HepG2 (cell line): ENCODE data around the gene PHLDB1. TPM values are rescaled to one million over a fixed set of nuclear protein-coding genes. Genes with fewer than 3 reads are reported as not detected.

Source experiments
- CCDC6 ChIP-seq: sonication (generic); formaldehyde crosslinking; IDR thresholded peaks from 2 replicates; pipeline ENCODE4 v1.8.1; 2022; ENCODE audit warnings: mild to moderate bottlenecking, missing genetic modification reagents, moderate library complexity
- CHCHD3 ChIP-seq: sonication (generic); formaldehyde crosslinking; IDR thresholded peaks from 2 replicates; pipeline ENCODE4 v1.8.0; 2022; ENCODE audit warnings: mild to moderate bottlenecking, missing genetic modification reagents, moderate library complexity
- ETV6 ChIP-seq: sonication (generic); formaldehyde crosslinking; conservative IDR thresholded peaks from 2 replicates; pipeline ENCODE4 v1.4.0; 2020; ENCODE audit warnings: missing genetic modification reagents
- HMGA1 ChIP-seq: sonication (generic); formaldehyde crosslinking; conservative IDR thresholded peaks from 2 replicates; pipeline ENCODE4 v1.4.0; 2020; ENCODE audit warnings: missing genetic modification reagents
- HNRNPK ChIP-seq: fragments of 200-400 bp; formaldehyde crosslinking; IDR thresholded peaks from 2 replicates; pipeline ENCODE4 v1.6.1; 2018; ENCODE audit warnings: low read length, low read depth, moderate library complexity, mild to moderate bottlenecking; ENCODE audit not compliant: poor library complexity, severe bottlenecking
- HNRNPL ChIP-seq: fragments of 200-400 bp; formaldehyde crosslinking; IDR thresholded peaks from 2 replicates; pipeline ENCODE4 v1.6.1; 2017; ENCODE audit warnings: mild to moderate bottlenecking, low read depth, low read length
- KLF6 ChIP-seq: IDR thresholded peaks from 2 replicates; pipeline ENCODE4 v1.8.0; 2016; ENCODE audit warnings: missing biosample characterization, missing genetic modification reagents
- KMT2A ChIP-seq: sonication (generic); formaldehyde crosslinking; IDR thresholded peaks from 2 replicates; pipeline ENCODE4 v1.4.0; 2020; ENCODE audit warnings: missing genetic modification reagents
- NFYC ChIP-seq: IDR thresholded peaks from 2 replicates; pipeline ENCODE4 v1.6.1; 2016; ENCODE audit warnings: missing genetic modification reagents, missing compliant biosample characterization
- SIN3B ChIP-seq: fragments of 150-350 bp; IDR thresholded peaks from 2 replicates; pipeline ENCODE4 v1.6.1; 2014; ENCODE audit warnings: low read length
- SRSF1 ChIP-seq: fragments of 200-400 bp; formaldehyde crosslinking; optimal IDR thresholded peaks from 2 replicates; pipeline ENCODE3; 2017; ENCODE audit warnings: mild to moderate bottlenecking, low read depth, low read length, moderate library complexity
- TBP ChIP-seq: sonication (generic); formaldehyde crosslinking; IDR thresholded peaks from 2 replicates; pipeline ENCODE4 v1.5.0; 2020; ENCODE audit warnings: missing genetic modification reagents
- ZBTB1 ChIP-seq: sonication (generic); formaldehyde crosslinking; IDR thresholded peaks from 2 replicates; pipeline ENCODE4 v1.4.0; 2020; ENCODE audit warnings: missing genetic modification reagents, borderline replicate concordance
- ZBTB38 ChIP-seq: sonication (generic); formaldehyde crosslinking; IDR thresholded peaks from 2 replicates; pipeline ENCODE4 v1.5.1; 2020; ENCODE audit warnings: mild to moderate bottlenecking, missing genetic modification reagents
- ZKSCAN1 ChIP-seq: fragments of 150-350 bp; IDR thresholded peaks from 2 replicates; pipeline ENCODE4 v1.6.1; 2014; ENCODE audit warnings: low read length
- ZMYM3 ChIP-seq: sonication (generic); formaldehyde crosslinking; IDR thresholded peaks from 2 replicates; pipeline ENCODE4 v1.5.1; 2020; ENCODE audit warnings: mild to moderate bottlenecking, missing genetic modification reagents
- ZNF124 ChIP-seq: sonication (generic); formaldehyde crosslinking; IDR thresholded peaks from 2 replicates; pipeline ENCODE4 v1.4.0; 2020; ENCODE audit warnings: missing genetic modification reagents
- ZNF329 ChIP-seq: sonication (generic); formaldehyde crosslinking; IDR thresholded peaks from 2 replicates; pipeline ENCODE4 v1.9.0; 2021; ENCODE audit warnings: low read depth, mild to moderate bottlenecking, missing genetic modification reagents
- ZNF430 ChIP-seq: sonication (generic); formaldehyde crosslinking; IDR thresholded peaks from 2 replicates; pipeline ENCODE4 v1.9.0; 2021; ENCODE audit warnings: mild to moderate bottlenecking, missing genetic modification reagents
- ZNF44 ChIP-seq: sonication (generic); formaldehyde crosslinking; IDR thresholded peaks from 2 replicates; pipeline ENCODE4 v1.5.1; 2020; ENCODE audit warnings: mild to moderate bottlenecking, missing genetic modification reagents
- ZNF598 ChIP-seq: sonication (generic); formaldehyde crosslinking; IDR thresholded peaks from 2 replicates; pipeline ENCODE4 v1.5.1; 2020; ENCODE audit warnings: mild to moderate bottlenecking, missing genetic modification reagents, borderline replicate concordance
- ZNF674 ChIP-seq: sonication (generic); formaldehyde crosslinking; IDR thresholded peaks from 2 replicates; pipeline ENCODE4 v1.5.0; 2020; ENCODE audit warnings: low read depth, mild to moderate bottlenecking, missing genetic modification reagents
- ZNF678 ChIP-seq: sonication (generic); formaldehyde crosslinking; IDR thresholded peaks from 2 replicates; pipeline ENCODE4 v1.4.0; 2020; ENCODE audit warnings: mild to moderate bottlenecking, missing genetic modification reagents
- ZNF891 ChIP-seq: sonication (generic); formaldehyde crosslinking; IDR thresholded peaks from 2 replicates; pipeline ENCODE4 v1.5.0; 2020; ENCODE audit warnings: mild to moderate bottlenecking, missing genetic modification reagents
- polyA plus RNA-seq, 8 experiments: library from polyadenylated mRNA; depleted of rRNA in 3 of 8; stranded (reverse) in 7 of 8; unstranded in 1 of 8; fragments of >200 nt; fragmentation: Illumina TruSeq in 4 of 8; extraction: Trizol in 4 of 8; gene quantifications; 2 replicates each; pipeline versions ENCODE4 v1.2.1 to v1.2.3, GENCODE V29; 2011 to 2016; ENCODE audit warnings: low read depth in 4 of 8, missing spikeins in 1 of 8, mixed read lengths in 1 of 8; ENCODE audit not compliant: insufficient read depth in 1 of 8
- total RNA-seq, 5 experiments: library from RNA; depleted of rRNA; stranded (reverse); fragments of >200 nt; fragmentation: Illumina TruSeq; extraction: Trizol; gene quantifications; 2 replicates each; pipeline ENCODE4 v1.2.3, GENCODE V29; 2016; ENCODE audit warnings: low read depth in 1 of 5
- TF ChIP-seq, protein P1 (sequence below): sonication (generic); formaldehyde crosslinking; IDR thresholded peaks from 2 replicates; pipeline ENCODE4 v1.8.1; 2023; ENCODE audit warnings: mild to moderate bottlenecking, missing genetic modification reagents
- TF ChIP-seq, protein P2 (sequence below): sonication (generic); formaldehyde crosslinking; IDR thresholded peaks from 2 replicates; pipeline ENCODE4 v1.8.0; 2022; ENCODE audit warnings: mild to moderate bottlenecking, missing genetic modification reagents; ENCODE audit not compliant: insufficient replicate concordance
- TF ChIP-seq, protein P3 (sequence below): IDR thresholded peaks from 2 replicates; pipeline ENCODE4 v1.6.1; 2016; ENCODE audit warnings: missing compliant biosample characterization, missing genetic modification reagents, borderline replicate concordance
- TF ChIP-seq, protein P4 (sequence below): sonication (generic); formaldehyde crosslinking; IDR thresholded peaks from 2 replicates; pipeline ENCODE4 v1.5.0; 2020; ENCODE audit warnings: missing genetic modification reagents

Gene PHLDB1
- total and polyA plus RNA-seq, 2 of the 13 experiments (the other 11 are each of a cell fraction or from before 2014, with no cell fraction given), result 13.8 to 14.2 TPM

DNA sequence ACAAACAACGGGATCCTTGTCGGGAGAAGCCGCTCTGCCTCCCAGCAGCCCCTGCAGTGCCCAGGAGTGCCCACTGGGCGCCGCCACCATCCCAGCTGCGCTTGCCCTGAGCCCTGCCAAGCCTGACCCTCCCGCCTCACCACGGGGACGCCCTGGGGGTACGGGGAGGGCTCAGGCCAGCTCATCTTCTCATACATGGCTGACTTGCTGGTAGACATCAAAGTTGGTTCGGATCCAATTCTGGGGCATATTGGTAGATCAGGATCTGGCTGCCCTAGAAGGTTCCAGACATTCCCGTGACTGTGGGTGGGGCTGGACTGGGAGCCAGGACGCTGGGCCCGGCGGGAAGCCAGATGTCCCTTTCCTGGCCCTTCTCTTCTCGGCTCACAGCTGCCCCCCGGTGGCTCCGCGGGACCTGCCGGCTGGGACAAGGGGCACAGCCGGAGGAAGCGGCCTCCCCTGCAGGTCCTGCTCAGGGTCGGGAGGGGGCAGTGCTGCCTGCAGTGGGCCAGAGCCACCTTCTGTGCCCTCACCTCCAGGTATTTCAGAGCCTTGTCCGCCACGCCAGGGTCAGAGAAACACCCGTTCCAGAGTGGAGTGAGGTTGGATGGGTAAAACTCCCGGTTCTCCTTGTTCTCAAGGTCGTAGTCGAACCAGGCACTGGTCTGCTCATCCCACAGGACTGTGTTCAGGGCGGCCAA is 82.6 kb downstream of the PHLDB1 start (continued):
- TF ChIP-seq ZBTB1 (CRISPR knock-in tag) (no peak), CHCHD3 (CRISPR knock-in tag) (0 out of 2 replicates have a peak, but pooled peaks have one; percentile 49), ZNF598 (CRISPR knock-in tag) (0 out of 2 replicates have a peak, but pooled peaks have one; percentile 16), ZBTB38 (CRISPR knock-in tag) (peak; percentile 84), ZNF430 (CRISPR knock-in tag) (peak; percentile 44; the same call in 1 of the 2 replicates), ZNF891 (CRISPR knock-in tag) (peak; percentile 85; the same call in 1 of the 2 replicates), HMGA1 (CRISPR knock-in tag) (no peak), ZNF124 (no peak), ZMYM3 (CRISPR knock-in tag) (peak; percentile 51; the same call in 1 of the 2 replicates), ZNF674 (CRISPR knock-in tag) (no peak), ZNF678 (CRISPR knock-in tag) (0 out of 2 replicates have a peak, but pooled peaks have one; percentile 37), SRSF1 (peak; percentile 67), HNRNPL (peak; percentile 90), HNRNPK (no peak), SIN3B (no peak), TBP (CRISPR knock-in tag) (no peak), ETV6 (no peak), ZKSCAN1 (0 out of 2 replicates have a peak, but pooled peaks have one; percentile 37), ZNF44 (CRISPR knock-in tag) (no peak), ZNF329 (0 out of 2 replicates have a peak, but pooled peaks have one; percentile 71), KMT2A (CRISPR knock-in tag) (peak; percentile 47; the same call in 1 of the 2 replicates), NFYC (CRISPR knock-in tag) (no peak), CCDC6 (CRISPR knock-in tag) (no peak), KLF6 (no peak)
- TF ChIP-seq, protein P1, sequence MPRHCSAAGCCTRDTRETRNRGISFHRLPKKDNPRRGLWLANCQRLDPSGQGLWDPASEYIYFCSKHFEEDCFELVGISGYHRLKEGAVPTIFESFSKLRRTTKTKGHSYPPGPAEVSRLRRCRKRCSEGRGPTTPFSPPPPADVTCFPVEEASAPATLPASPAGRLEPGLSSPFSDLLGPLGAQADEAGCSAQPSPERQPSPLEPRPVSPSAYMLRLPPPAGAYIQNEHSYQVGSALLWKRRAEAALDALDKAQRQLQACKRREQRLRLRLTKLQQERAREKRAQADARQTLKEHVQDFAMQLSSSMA, result no peak
- TF ChIP-seq, protein P2, sequence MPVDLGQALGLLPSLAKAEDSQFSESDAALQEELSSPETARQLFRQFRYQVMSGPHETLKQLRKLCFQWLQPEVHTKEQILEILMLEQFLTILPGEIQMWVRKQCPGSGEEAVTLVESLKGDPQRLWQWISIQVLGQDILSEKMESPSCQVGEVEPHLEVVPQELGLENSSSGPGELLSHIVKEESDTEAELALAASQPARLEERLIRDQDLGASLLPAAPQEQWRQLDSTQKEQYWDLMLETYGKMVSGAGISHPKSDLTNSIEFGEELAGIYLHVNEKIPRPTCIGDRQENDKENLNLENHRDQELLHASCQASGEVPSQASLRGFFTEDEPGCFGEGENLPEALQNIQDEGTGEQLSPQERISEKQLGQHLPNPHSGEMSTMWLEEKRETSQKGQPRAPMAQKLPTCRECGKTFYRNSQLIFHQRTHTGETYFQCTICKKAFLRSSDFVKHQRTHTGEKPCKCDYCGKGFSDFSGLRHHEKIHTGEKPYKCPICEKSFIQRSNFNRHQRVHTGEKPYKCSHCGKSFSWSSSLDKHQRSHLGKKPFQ (CRISPR knock-in tag), result no peak
- TF ChIP-seq, protein P3, sequence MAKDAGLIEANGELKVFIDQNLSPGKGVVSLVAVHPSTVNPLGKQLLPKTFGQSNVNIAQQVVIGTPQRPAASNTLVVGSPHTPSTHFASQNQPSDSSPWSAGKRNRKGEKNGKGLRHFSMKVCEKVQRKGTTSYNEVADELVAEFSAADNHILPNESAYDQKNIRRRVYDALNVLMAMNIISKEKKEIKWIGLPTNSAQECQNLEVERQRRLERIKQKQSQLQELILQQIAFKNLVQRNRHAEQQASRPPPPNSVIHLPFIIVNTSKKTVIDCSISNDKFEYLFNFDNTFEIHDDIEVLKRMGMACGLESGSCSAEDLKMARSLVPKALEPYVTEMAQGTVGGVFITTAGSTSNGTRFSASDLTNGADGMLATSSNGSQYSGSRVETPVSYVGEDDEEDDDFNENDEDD (CRISPR knock-in tag), result peak; percentile 49; the same call in 1 of the 2 replicates
- TF ChIP-seq, protein P4, sequence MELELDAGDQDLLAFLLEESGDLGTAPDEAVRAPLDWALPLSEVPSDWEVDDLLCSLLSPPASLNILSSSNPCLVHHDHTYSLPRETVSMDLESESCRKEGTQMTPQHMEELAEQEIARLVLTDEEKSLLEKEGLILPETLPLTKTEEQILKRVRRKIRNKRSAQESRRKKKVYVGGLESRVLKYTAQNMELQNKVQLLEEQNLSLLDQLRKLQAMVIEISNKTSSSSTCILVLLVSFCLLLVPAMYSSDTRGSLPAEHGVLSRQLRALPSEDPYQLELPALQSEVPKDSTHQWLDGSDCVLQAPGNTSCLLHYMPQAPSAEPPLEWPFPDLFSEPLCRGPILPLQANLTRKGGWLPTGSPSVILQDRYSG (CRISPR knock-in tag), result no peak
